Gastroesophageal sphincter (tissue), 3 donors: ENCODE results near the gene ADCY9.

Source experiments
- EP300 ChIP-seq: sonication (generic); formaldehyde crosslinking; IDR thresholded peaks from one replicate; pipeline ENCODE4 v1.6.1; 2017; ENCODE audit warnings: antibody characterized with exemption, mild to moderate bottlenecking
- POLR2A ChIP-seq, 2 donors: fragments of 450-650 bp; IDR thresholded peaks; one replicate each; pipeline ENCODE4 v1.6.1; 2017; ENCODE audit warnings: antibody characterized with exemption in 2 of 2, mild to moderate bottlenecking in 2 of 2, moderate library complexity in 1 of 2
- POLR2AphosphoS5 ChIP-seq: sonication (generic); formaldehyde crosslinking; IDR thresholded peaks from one replicate; pipeline ENCODE4 v1.6.1; 2017; ENCODE audit warnings: antibody characterized with exemption
- TF ChIP-seq, protein P1 (sequence below), 4 experiments: fragments of 200-600 bp in 2 of 4; fragments of 450-650 bp in 2 of 4; sonication (generic) in 1 of 4; IDR thresholded peaks; one replicate each; pipeline ENCODE4 v1.5.1; 2017 to 2019; ENCODE audit warnings: antibody characterized with exemption in 4 of 4, mild to moderate bottlenecking in 2 of 4, moderate library complexity in 2 of 4

DNA sequence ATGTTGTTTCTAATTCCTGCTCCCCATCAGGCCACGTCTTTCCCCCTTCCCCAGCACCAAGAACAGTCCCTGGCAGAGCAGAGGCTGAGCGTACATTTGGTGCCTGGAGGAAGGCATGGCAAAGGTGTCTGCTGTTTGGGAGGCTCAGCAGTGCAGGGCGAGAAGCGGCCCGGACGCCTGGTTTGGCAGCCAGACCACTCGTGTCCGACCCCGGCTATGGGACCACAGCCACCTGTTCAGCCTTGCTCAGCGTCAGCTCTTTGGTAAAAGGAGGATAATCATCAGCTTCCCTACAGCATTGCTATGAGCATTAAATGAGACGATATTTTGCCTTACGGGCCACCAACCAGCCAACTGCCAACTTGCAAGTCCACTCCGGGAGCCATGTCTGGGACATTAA, 129.0 kb downstream of the ADCY9 start:
- TF ChIP-seq POLR2AphosphoS5: no peak
- TF ChIP-seq, protein P1, sequence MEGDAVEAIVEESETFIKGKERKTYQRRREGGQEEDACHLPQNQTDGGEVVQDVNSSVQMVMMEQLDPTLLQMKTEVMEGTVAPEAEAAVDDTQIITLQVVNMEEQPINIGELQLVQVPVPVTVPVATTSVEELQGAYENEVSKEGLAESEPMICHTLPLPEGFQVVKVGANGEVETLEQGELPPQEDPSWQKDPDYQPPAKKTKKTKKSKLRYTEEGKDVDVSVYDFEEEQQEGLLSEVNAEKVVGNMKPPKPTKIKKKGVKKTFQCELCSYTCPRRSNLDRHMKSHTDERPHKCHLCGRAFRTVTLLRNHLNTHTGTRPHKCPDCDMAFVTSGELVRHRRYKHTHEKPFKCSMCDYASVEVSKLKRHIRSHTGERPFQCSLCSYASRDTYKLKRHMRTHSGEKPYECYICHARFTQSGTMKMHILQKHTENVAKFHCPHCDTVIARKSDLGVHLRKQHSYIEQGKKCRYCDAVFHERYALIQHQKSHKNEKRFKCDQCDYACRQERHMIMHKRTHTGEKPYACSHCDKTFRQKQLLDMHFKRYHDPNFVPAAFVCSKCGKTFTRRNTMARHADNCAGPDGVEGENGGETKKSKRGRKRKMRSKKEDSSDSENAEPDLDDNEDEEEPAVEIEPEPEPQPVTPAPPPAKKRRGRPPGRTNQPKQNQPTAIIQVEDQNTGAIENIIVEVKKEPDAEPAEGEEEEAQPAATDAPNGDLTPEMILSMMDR (IDR thresholded peaks at IDR 0.05): no peak
- TF ChIP-seq EP300: no peak
- no peak for TF ChIP-seq POLR2A (IDR thresholded peaks at IDR 0.05)
